Mucosa of gallbladder (tissue), 1 donor: ENCODE results near the gene TM7SF3. TPM values are rescaled to one million over a fixed set of nuclear protein-coding genes. Genes with fewer than 3 reads are reported as not detected.
A peak's percentile ranks its signal among the peaks of the same experiment; 100 is the strongest.
"Not testable (repeated sequence)": the region's sequence is repeated elsewhere in the genome, so short reads cannot be mapped to it uniquely, and the experiment has no call there.

Source experiments
- DNase-seq: peaks from one replicate; pipeline ENCODE4 v3.0.0-alpha.2; 2020; ENCODE audit warnings: low spot score
- total RNA-seq: library from RNA; stranded (reverse); gene quantifications from one replicate; pipeline ENCODE4 v1.2.1, GENCODE V29; 2021
- donor health status: DM: no; HTN: no; CAD: no.

Gene TM7SF3, protein sequence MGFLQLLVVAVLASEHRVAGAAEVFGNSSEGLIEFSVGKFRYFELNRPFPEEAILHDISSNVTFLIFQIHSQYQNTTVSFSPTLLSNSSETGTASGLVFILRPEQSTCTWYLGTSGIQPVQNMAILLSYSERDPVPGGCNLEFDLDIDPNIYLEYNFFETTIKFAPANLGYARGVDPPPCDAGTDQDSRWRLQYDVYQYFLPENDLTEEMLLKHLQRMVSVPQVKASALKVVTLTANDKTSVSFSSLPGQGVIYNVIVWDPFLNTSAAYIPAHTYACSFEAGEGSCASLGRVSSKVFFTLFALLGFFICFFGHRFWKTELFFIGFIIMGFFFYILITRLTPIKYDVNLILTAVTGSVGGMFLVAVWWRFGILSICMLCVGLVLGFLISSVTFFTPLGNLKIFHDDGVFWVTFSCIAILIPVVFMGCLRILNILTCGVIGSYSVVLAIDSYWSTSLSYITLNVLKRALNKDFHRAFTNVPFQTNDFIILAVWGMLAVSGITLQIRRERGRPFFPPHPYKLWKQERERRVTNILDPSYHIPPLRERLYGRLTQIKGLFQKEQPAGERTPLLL
- total RNA-seq = 82.8 TPM

DNA sequence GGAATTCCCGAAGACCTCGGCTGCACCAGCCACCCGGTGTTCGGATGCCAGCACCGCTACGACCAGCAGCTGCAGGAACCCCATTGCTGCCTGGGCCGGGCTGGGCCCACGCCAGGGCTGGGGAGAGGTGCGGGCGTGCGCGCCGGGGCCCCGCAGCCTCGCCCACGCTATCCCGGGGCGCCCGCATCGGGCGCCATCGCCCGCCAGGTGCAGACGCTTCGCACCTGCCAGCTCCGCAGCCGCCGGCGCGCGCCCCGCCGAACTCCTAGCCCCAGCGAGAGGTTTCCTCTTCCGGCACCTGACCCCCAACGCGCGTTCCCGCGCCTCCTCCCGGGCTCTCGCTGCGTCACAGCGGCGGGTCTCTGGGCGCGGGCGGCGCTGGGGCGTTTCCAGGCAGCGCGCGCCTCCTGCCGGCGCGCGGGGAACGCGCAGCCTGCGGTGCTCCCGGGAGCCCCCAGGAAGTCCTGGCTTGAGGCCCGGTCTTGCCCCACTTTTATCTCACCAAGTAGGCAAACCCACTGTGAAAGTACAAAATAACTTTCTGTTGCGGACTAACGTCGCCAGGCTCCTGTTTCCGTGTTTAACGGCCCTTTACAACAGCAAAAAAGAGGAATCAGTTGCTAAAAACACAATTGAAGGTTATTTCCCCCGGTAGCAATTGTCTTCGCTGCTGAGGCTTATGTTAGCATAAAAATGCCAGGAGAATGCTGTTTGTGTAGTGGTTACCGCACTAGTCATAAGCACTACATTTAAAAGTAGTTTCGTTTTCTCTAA is at the start of gene TM7SF3:
Gene TM7SF3, minus strand, starts transcription at position 300 of the 774 bp plus-strand sequence. Its CDS starts 216 bp downstream, at position 84.
- DNase-seq = peak; percentile 95

DNA sequence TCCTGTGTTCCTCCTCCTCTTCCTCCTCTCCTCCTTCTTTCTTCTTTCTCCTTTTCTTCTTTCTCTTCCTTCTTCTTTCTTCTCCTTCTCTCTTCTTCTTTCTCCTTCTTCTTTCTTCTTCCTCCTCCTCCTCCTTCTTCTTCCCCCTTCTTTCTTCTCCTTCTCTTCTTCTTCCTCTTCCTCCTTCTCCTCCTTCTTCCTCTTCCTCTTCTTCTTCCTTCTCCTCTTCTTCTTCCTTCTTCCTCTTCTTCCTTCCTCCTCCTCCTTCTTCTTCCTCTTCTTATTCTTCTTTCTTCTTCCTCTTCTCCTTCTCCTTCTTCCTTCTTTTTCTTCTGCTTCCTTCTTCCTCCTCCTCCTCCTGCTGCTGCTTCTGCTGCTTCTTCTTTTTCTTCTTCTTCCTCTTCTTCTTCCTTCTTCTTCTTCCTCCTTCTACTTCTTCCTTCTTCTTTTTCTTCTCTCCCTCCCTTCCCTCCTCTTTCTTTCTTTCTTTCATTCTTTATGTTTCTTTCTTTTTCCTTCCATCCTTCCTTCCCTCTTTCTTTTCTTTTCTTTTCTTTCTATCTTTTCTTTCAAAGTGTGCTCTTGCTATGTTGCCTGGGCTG is 49.2 kb upstream of the TM7SF3 start:
- no peak for DNase-seq

GRCh38 chr12:27061317-27061716 is 47.1 kb upstream of the TM7SF3 start:
- no peak for DNase-seq

DNA sequence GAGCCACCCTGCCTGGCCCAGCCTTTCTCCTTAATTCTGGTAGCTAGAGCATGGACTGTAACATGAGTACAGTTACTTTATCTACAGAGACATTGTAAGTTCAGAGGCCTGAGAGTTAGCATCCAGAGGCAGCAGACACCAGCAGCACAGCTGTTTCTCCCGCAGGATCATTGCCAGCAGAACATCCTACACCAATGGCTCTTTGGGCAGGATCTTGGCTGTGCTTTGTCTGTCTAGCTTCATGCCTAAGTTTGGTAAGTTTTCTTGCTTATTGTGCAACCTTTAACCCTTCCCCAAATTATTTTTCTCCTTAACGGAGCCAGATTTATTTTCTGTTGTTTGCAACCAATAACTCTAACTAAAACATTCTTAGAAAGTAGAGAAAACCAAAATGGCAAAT is 46.6 kb upstream of the TM7SF3 start:
- no peak for DNase-seq

- no peak for DNase-seq
These were observed 43.4 kb upstream of the TM7SF3 start for GRCh38 chr12:27057543-27057942.

DNA sequence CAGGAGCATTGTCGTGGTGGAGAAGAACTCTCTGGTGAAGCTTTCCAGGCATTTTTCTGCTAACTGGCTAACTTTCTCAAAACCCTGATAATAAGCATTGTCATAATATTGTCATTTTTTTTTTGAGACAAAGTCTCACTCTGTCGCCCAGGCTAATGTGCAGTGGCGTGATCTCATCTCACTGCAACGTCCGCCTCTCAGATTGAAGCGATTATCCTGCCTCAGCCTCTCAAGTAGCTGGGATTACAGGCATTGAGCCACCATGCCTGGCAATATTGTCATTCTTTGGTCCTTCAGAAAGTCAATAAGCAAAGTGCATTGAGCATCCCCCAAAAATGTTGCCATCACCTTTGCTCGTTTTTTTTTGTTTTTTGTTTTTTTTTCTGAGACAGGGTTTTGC is 41.8 kb upstream of the TM7SF3 start:
- DNase-seq = no peak

GRCh38 chr12:27052742-27053141 is 38.6 kb upstream of the TM7SF3 start:
- DNase-seq = no peak

GRCh38 chr12:27052176-27052575 is 38.0 kb upstream of the TM7SF3 start:
- DNase-seq = no peak

DNA sequence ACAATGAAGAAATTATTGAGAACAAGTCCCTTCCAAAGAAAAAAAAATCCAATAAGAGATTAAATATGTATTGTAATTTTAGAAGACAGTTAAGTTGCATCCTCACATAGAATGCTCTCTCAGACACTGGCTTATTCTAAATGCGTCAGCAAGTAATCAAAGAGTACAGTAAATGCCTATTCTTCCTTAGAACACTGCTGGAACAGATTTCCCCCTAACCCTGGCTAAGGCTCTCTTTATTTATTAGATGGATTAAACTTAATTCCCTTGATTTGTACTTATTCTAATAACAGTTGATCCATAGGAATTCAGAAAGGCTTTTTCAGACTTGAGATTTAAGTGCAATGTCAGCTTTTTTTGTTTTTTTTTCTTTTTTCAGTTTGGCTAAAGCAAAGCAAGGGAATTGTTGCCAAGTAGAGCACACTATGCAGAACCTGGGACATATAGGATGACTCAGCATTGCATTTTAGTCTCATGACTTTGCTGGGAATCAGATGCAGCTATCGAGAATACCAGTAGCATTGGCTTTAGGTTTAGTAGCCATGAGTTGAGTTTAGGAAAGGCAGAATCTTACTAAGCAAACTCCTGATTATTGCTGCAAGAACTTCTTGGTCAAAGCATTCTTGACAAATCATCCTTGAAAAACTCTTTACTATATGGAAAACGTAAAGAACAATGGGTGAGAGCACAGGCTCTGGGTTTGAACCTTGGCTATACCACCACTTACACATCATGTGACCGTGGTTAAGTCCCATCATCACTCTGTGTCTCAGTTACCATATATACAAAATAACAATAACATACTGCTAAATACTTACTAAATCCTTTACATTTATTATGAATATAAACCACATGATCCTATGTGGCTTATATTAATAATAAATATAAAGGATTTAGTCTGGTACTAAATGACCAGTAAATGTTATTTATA is 34.9 kb upstream of the TM7SF3 start:
- DNase-seq = no peak

DNA sequence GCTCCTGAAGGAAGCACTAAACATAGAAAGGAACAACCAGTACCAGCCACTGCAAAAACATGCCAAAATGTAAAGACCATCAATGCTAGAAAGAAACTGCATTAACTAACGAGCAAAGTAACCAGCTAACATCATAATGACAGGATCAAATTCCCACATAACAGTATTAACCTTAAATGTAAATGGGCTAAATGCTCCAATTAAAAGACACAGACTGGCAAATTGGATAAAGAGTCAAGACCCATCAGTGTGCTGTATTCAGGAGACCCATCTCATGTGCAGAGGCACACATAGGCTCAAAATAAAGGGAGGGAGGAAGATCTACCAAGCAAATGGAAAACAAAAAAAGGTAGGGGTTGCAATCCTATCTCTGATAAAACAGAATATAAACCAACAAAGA is 27.8 kb upstream of the TM7SF3 start:
- DNase-seq = not testable (repeated sequence)

GRCh38 chr12:27040637-27041036 is 26.5 kb upstream of the TM7SF3 start:
- DNase-seq = not testable (repeated sequence)

- DNase-seq = no peak
These were observed 20.6 kb upstream of the TM7SF3 start for GRCh38 chr12:27034607-27035293.

GRCh38 chr12:27032679-27033078 is 18.5 kb upstream of the TM7SF3 start:
- peak; percentile 22 for DNase-seq

GRCh38 chr12:27031531-27031930 is 17.3 kb upstream of the TM7SF3 start:
- DNase-seq = no peak

DNA sequence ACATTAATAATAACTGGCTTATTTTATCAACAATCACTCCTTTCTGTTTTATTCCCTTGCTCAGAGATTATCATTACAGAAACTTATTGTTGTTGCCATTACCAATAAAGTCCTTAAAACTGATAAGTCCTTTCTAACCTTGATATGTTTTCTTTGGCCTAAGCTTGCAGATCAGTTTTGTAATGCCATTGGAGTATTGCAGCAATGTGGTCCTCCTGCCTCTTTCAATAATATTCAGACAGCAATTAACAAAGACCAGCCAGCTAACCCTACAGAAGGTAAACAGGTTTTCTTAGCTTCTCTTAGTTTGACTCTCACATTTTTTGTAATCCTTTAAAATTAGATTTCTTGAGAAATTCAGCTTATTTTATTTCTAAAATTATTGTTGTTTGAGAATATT is 12.1 kb upstream of the TM7SF3 start:
- DNase-seq = no peak

GRCh38 chr12:27025116-27025515 is 10.9 kb upstream of the TM7SF3 start:
- no peak for DNase-seq

- DNase-seq = no peak
These were observed 10.1 kb upstream of the TM7SF3 start for GRCh38 chr12:27024291-27024690.

GRCh38 chr12:27020761-27021160 is 6.6 kb upstream of the TM7SF3 start:
- no peak for DNase-seq

GRCh38 chr12:27018037-27018436 is 3.9 kb upstream of the TM7SF3 start:
- DNase-seq = no peak

DNA sequence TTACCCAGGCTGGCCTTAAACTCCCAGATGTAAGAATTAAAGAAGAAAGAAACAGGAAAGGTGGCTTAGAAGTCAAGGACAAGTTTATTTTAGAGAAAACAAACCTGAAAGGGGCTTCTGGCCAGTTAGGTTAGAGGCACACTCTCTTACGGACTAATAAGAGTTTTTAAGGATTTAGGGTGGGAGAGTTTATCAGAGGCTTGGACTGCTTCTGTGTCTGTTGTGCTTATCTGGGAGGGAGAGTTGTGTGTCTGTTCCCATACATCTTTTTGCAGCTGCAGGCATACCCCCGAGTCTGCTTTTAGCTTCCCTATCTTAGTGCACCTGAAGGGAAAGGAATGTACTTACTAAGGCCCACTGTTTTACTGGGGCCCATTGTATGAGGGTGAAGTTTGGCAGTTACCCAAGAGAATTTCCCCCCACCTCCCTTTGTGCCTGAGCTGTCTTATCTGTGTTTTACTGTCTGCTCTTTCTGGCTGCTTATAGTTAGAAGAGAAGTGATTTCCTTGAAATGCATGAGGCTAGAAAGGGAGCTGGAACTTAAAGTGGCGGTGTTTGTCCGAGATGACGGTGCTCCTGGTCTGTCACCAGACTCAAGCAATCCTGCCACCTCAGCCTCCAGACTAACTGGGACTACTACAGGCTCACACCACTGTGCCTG is 3.1 kb upstream of the TM7SF3 start:
- not testable (repeated sequence) for DNase-seq
